MCF 10A (cell line): ENCODE data around the gene SIRT3. TPM values are rescaled to one million over a fixed set of nuclear protein-coding genes. Genes with fewer than 3 reads are reported as not detected.

Source experiments
- BruUV-seq: library from RNA; stranded (reverse); fragments of 400-500 nt; replicated peaks from 2 replicates; lab custom pipeline; 2021; lab: Mats Ljungman, UMichigan
- CTCF ChIA-PET: fragments of 300-600 bp; sonication (Branson Sonifier 250); formaldehyde crosslinking; extraction: SDS; loops from one replicate; lab custom pipeline; 2021; ENCODE audit warnings: antibody characterized with exemption, inconsistent platforms; lab: Yijun Ruan, JAX
- POLR2A ChIA-PET: fragments of 300-600, 350-650 bp; sonication (Branson Sonifier 250); formaldehyde crosslinking; extraction: SDS; loops from one replicate; lab custom pipeline; 2020; ENCODE audit warnings: antibody characterized with exemption, inconsistent platforms; lab: Yijun Ruan, JAX
- DNase-seq: peaks from one replicate; pipeline ENCODE4 v3.0.0-alpha.2; 2018; ENCODE audit not compliant: unreplicated experiment
- H3K27ac Mint-ChIP-seq: one replicate; pipeline ENCODE4 v1.8.0; 2022; ENCODE audit warnings: mild to moderate bottlenecking, low read depth, mixed read lengths; ENCODE audit not compliant: unreplicated experiment
- H3K27me3 Mint-ChIP-seq: one replicate; pipeline ENCODE4 v1.8.0; 2022; ENCODE audit warnings: mixed read lengths; ENCODE audit not compliant: insufficient read depth, unreplicated experiment
- H3K36me3 Mint-ChIP-seq: one replicate; pipeline ENCODE4 v1.8.0; 2022; ENCODE audit warnings: mild to moderate bottlenecking, moderate library complexity, mixed read lengths; ENCODE audit not compliant: insufficient read depth, unreplicated experiment
- H3K4me1 Mint-ChIP-seq: one replicate; pipeline ENCODE4 v1.8.0; 2022; ENCODE audit warnings: mixed read lengths; ENCODE audit not compliant: insufficient read depth, unreplicated experiment
- H3K4me3 Mint-ChIP-seq: one replicate; pipeline ENCODE4 v1.8.0; 2022; ENCODE audit warnings: mild to moderate bottlenecking, moderate library complexity, mixed read lengths; ENCODE audit not compliant: unreplicated experiment
- H3K9me3 Mint-ChIP-seq: one replicate; pipeline ENCODE4 v1.8.0; 2022; ENCODE audit warnings: mixed read lengths; ENCODE audit not compliant: unreplicated experiment
- intact Hi-C: fragments of 100-400 bp; cut with micrococcal nuclease; formaldehyde crosslinking; loops from 2 replicates; pipeline ENCODE4 v1.14.1; 2022
- total RNA-seq: library from RNA; stranded (reverse); gene quantifications from 2 replicates; pipeline ENCODE4 v1.2.3, GENCODE V29; 2022
- TF ChIP-seq, protein P1 (sequence below): fragments of 200-600 bp; IDR thresholded peaks from one replicate; pipeline ENCODE4 v1.8.0; 2022; ENCODE audit warnings: antibody characterized with exemption, mild to moderate bottlenecking; ENCODE audit not compliant: unreplicated experiment

SIRT3 gene
- total RNA-seq, 1 experiment from 2014 or later = 19.8 TPM

GRCh38 chr11:206002-206384 is 30.1 kb downstream of the SIRT3 start:
- Mint-ChIP-seq H3K9me3 (no peaks in the 10 kb centered on the region), H3K27me3 (no peaks in the 10 kb centered on the region), H3K27ac (peak overlapping the region; percentile 99), H3K4me3 (peak overlapping the region; percentile 99), H3K4me1 (peaks cover 15% of the 10 kb centered on the region), H3K36me3 (peaks cover 25% of the 10 kb centered on the region)
- ChIA-PET POLR2A (interaction anchor here (0.8 to 5.9 kb wide), 12 partner anchors 9 to 300 kb away, joined by 4 to 136 read pairs (median 18); partner anchors contain the start of genes PKP3, PSMD13, PTDSS2 and RNH1), CTCF (interaction anchor here (0.6 to 5.0 kb wide), 4 partner anchors 99 to 303 kb away, joined by 3 to 18 read pairs (median 3); no protein-coding TSS in a partner anchor)
- DNase-seq = no peak
- TF ChIP-seq, protein P1, sequence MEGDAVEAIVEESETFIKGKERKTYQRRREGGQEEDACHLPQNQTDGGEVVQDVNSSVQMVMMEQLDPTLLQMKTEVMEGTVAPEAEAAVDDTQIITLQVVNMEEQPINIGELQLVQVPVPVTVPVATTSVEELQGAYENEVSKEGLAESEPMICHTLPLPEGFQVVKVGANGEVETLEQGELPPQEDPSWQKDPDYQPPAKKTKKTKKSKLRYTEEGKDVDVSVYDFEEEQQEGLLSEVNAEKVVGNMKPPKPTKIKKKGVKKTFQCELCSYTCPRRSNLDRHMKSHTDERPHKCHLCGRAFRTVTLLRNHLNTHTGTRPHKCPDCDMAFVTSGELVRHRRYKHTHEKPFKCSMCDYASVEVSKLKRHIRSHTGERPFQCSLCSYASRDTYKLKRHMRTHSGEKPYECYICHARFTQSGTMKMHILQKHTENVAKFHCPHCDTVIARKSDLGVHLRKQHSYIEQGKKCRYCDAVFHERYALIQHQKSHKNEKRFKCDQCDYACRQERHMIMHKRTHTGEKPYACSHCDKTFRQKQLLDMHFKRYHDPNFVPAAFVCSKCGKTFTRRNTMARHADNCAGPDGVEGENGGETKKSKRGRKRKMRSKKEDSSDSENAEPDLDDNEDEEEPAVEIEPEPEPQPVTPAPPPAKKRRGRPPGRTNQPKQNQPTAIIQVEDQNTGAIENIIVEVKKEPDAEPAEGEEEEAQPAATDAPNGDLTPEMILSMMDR = no peak
- BruUV-seq = no TSS peak
- intact Hi-C loops = loop anchor here (5.0 kb wide), 1 partner anchor 241 kb away; no protein-coding TSS in a partner anchor

GRCh38 chr11:205221-206001 is 30.7 kb downstream of the SIRT3 start:
- no peaks in the 10 kb centered on the region for H3K27me3 Mint-ChIP-seq
- H3K4me1 Mint-ChIP-seq = peaks cover 15% of the 10 kb centered on the region
- H3K27ac Mint-ChIP-seq = no peak overlapping the region
- peak overlapping the region; percentile 99 for H3K4me3 Mint-ChIP-seq
- intact Hi-C loops = loop anchor here (5.0 kb wide), 1 partner anchor 242 kb away; no protein-coding TSS in a partner anchor
- no peak for DNase-seq
- no TSS peak for BruUV-seq
- peaks cover 22% of the 10 kb centered on the region for H3K36me3 Mint-ChIP-seq
- POLR2A ChIA-PET = interaction anchor here (0.8 to 5.9 kb wide), 7 partner anchors 30 to 300 kb away, joined by 4 to 136 read pairs (median 29); partner anchors contain the start of genes PKP3, PSMD13, PTDSS2 and RNH1
- TF ChIP-seq, protein P1 = no peak
- H3K9me3 Mint-ChIP-seq = no peaks in the 10 kb centered on the region
- CTCF ChIA-PET = interaction anchor here (1.1 to 5.0 kb wide), 2 partner anchors 159 to 243 kb away, joined by 3 to 18 read pairs; no protein-coding TSS in a partner anchor

GRCh38 chr11:204587-205109 is 31.5 kb downstream of the SIRT3 start:
- TF ChIP-seq, protein P1 = no peak
- H3K4me1 Mint-ChIP-seq = peaks cover 10% of the 10 kb centered on the region
- no TSS peak for BruUV-seq
- no peaks in the 10 kb centered on the region for H3K27me3 Mint-ChIP-seq
- peaks cover 17% of the 10 kb centered on the region for H3K36me3 Mint-ChIP-seq
- no peak overlapping the region for H3K4me3 Mint-ChIP-seq
- no peak overlapping the region for H3K27ac Mint-ChIP-seq
- intact Hi-C loops = loop anchor here (5.0 kb wide), 1 partner anchor 243 kb away; no protein-coding TSS in a partner anchor
- DNase-seq = no peak
- ChIA-PET POLR2A (interaction anchor here (5.9 kb wide), 1 partner anchor 31 kb away, joined by 136 read pairs; the partner anchor contains the start of genes PSMD13 and SIRT3), CTCF (interaction anchor here (1.1 to 5.0 kb wide), 2 partner anchors 159 to 244 kb away, joined by 3 to 18 read pairs; no protein-coding TSS in a partner anchor)
- H3K9me3 Mint-ChIP-seq = no peaks in the 10 kb centered on the region
